Heart left ventricle (tissue), 16 donors: ENCODE results near the gene PCSK4. TPM values are rescaled to one million over a fixed set of nuclear protein-coding genes. Genes with fewer than 3 reads are reported as not detected.

ENCODE experiments used
- ATAC-seq, 4 donors: fragments of 200-7000 bp; cut with Tn5 transposase; one replicate each; pipeline ENCODE4 v1.9.1; 2020 to 2022; ENCODE audit warnings: moderate library complexity in 4 of 4, mild to moderate bottlenecking in 3 of 4, moderate number of reproducible peaks in 1 of 4
- DNase-seq, 5 donors: peaks; one replicate each; pipeline ENCODE4 v3.0.0-alpha.2; 2020
- H3K27ac ChIP-seq, 12 donors: fragments of 200-600 bp; sonication (generic) in 4 of 12; one replicate each; pipeline versions ENCODE4 v1.5.0 to v1.8.0; 2016 to 2022; ENCODE audit warnings: mild to moderate bottlenecking in 2 of 12
- H3K27me3 ChIP-seq, 9 donors: fragments of 200-600 bp; sonication (generic) in 2 of 9; one replicate each; pipeline versions ENCODE4 v1.5.1 to v1.8.0; 2016 to 2022; ENCODE audit warnings: mild to moderate bottlenecking in 3 of 9
- H3K36me3 ChIP-seq, 9 donors: fragments of 200-600 bp; sonication (generic) in 2 of 9; one replicate each; pipeline versions ENCODE4 v1.5.0 to v1.8.0; 2018 to 2022; ENCODE audit warnings: mild to moderate bottlenecking in 2 of 9
- H3K4me1 ChIP-seq, 12 donors: fragments of 200-600 bp; sonication (generic) in 4 of 12; one replicate each; pipeline versions ENCODE4 v1.5.0 to v1.8.0; 2016 to 2022; ENCODE audit warnings: mild to moderate bottlenecking in 3 of 12
- H3K4me3 ChIP-seq, 12 donors: fragments of 200-600 bp; sonication (generic) in 4 of 12; one replicate each; pipeline versions ENCODE4 v1.5.0 to v1.8.0; 2017 to 2022; ENCODE audit warnings: mild to moderate bottlenecking in 9 of 12, moderate library complexity in 4 of 12
- H3K9me3 ChIP-seq, 12 donors: fragments of 200-600 bp; sonication (generic) in 4 of 12; one replicate each; pipeline versions ENCODE4 v1.5.0 to v1.8.0; 2016 to 2022; ENCODE audit warnings: mild to moderate bottlenecking in 1 of 12
- CTCF ChIP-seq, 12 donors: fragments of 200-600 bp; sonication (generic) in 4 of 12; IDR thresholded peaks; one replicate each; pipeline versions ENCODE4 v1.5.0 to v1.8.0; 2018 to 2022; ENCODE audit warnings: antibody characterized with exemption in 12 of 12, mild to moderate bottlenecking in 5 of 12
- POLR2A ChIP-seq, 2 donors: fragments of 450-650 bp; IDR thresholded peaks; one replicate each; pipeline ENCODE4 v1.6.1; 2017; ENCODE audit warnings: antibody characterized with exemption in 2 of 2, mild to moderate bottlenecking in 2 of 2, moderate library complexity in 2 of 2
- WGBS, 4 donors: extraction: QIAGEN DNeasy Blood & Tissue Kit in 2 of 4; methylation state at CpG; one replicate each; pipeline versions ENCODE4 v1.1.5 to v1.1.7; 2013 to 2018; 5-methylcytosine and 5-hydroxymethylcytosine counted together
- intact Hi-C, 10 donors: fragments of 100-400 bp; cut with DNase I; formaldehyde crosslinking; loops; one replicate each; pipeline versions ENCODE4 v1.11.1 to v1.14.2; 2022
- polyA plus RNA-seq, 2 donors: library from polyadenylated mRNA; stranded (reverse); fragments of 200-250 nt; gene quantifications; one replicate each; pipeline ENCODE4 v1.2.3, GENCODE V29; 2013
- total RNA-seq, 9 donors: library from RNA; depleted of rRNA in 2 of 9; stranded (reverse); fragments of >200 nt in 2 of 9; fragmentation: NEBNext Ultra II Directional in 3 of 9; extraction: Animal tissue kit (Norgen Biotek cat#: 25700) in 3 of 9; gene quantifications; one replicate each; pipeline versions ENCODE4 v1.1.0 to v1.2.4, GENCODE V29; 2016 to 2023
- donor health status: ischemic (EF 13 %, LVEDD 7.1; RV severe dilation, severe dysfunction).
- donor health status: healthy with polysubstance abuse.
- donor health status: DM: no; HTN: yes; CAD: no.
- donor health status: DM: no; HTN: no; CAD: no.
- donor health status: ischemic (EF 25% LVEDD 6.9; RV normal size, moderate dysfunction).
- donor health status: ischemic (EF 25% LVEDD 5.7; RV mildly dilated, moderate dysfunction).
- donor health status: healthy.
- donor health status: DM: yes; HTN: yes; CAD: no.
- donor health status: ischemic (EF 35%, LVEDD 5.7; RV mildly dilated, moderate dysfunction).
- donor health status: nonischemic (EF 11% LVEDD 7.7; RV severe dilation, severe dysfunction).
- donor health status: DM: yes; HTN: yes; CAD: no.
- donor health status: PGD.
- donor health status: ischemic (EF 29% LVEDD 5.4; RV normal size, mild dysfunction).
- donor health status: nonischemic (EF 23%, LVEDD 6.1; RV moderate dilation, normal function).

The PCSK4 gene
- total and polyA plus RNA-seq, 11 donors = 0.31 to 1.9 (median 1.2) TPM

DNA sequence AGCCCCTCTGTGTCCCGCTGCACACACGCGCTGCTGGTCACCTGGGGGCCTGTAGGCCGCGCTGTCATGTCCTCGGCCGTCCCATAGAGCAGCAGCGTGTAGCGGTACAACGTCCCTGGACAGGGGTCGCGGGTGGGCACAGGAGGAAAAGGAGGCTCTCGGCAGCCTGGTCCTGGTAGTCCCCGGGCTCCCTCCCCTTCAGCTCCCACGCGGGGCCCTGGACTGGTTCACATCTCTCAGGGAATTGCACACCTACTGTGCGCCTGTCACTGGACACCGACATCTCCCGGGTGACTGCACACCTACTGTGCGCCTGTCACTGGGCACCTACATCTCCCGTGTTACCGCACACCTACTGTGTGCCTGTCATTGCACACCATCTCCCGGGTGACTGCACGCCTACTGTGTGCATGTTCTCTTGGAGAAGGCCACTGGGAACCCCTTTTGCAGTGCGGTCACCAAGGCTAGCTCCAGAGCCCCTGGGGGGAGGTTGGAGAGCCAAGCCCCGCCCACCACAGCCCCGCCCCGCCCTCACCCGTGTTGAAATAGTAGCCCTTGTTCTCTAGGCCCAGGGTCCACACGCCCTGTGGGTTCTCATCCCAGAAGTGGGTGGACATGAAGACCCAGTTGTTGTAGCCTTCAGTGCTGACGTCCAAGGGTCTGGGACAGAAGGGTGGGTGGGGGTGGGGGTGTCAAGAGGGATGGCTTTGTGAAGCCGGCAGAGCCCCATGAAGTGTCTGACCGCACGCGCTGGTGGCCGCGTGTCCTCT lies 7.6 kb downstream of the PCSK4 start:
- Histone ChIP-seq H3K36me3 (peaks cover 0 to 2% (median 0%) of the 10 kb centered on the region in 9 donors), H3K27me3 (no peaks in the 10 kb centered on the region), H3K9me3 (no peaks in the 10 kb centered on the region), H3K27ac (no peak overlapping the region), H3K4me1 (peaks cover 0 to 18% (median 17%) of the 10 kb centered on the region in 12 donors), H3K4me3 (no peak overlapping the region)
- WGBS, 4 donors = 79 to 84% (median 80%) methylated on average over 28 to 37 of the region's 37 CpGs
- ATAC-seq (no peak), DNase-seq (peak in 2 of 5 donors; percentile 16 to 59)
- TF ChIP-seq CTCF (IDR thresholded peaks at IDR 0.05) (no peak), POLR2A (IDR thresholded peaks at IDR 0.05) (no peak)
- intact Hi-C loops = no loop called here

DNA sequence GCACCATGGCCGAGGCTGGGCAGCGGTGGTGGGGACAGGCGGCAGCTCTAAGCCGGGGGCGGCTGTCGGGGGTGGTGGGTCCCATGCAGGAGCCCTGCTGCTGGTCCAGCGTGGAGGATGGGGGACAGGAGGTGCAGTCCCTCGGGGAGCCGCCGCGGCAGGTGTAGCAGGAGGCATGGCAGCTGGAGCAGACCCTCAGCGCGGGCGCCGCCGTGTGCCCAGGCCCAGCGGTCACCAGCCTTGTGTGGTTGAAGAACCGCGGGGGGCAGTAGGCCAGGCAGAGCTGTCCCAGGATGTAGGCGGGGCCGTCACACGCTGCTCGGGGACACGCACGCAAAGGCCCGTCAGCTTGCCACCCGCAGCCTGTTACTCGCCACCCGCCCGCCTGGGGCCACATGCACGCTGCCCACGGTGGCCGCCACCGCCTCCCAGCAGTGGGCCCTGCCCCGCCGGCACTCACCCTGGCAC lies 8.2 kb downstream of the PCSK4 start:
- Histone ChIP-seq H3K27me3 (no peaks in the 10 kb centered on the region), H3K4me1 (peaks cover 0 to 24% (median 18%) of the 10 kb centered on the region in 12 donors), H3K4me3 (no peak overlapping the region), H3K27ac (no peak overlapping the region), H3K9me3 (no peaks in the 10 kb centered on the region), H3K36me3 (peaks cover 0 to 8% (median 0%) of the 10 kb centered on the region in 9 donors)
- ATAC-seq (no peak), DNase-seq (peak in 1 of 5 donors; percentile 19)
- no peak for TF ChIP-seq POLR2A (IDR thresholded peaks at IDR 0.05)
- TF ChIP-seq CTCF (IDR thresholded peaks at IDR 0.05) = no peak
- intact Hi-C loops = no loop called here
- WGBS, 4 donors = 87 to 92% (median 91%) methylated on average over 29 to 36 of the region's 36 CpGs

GRCh38 chr19:1481224-1481892 lies 8.8 kb downstream of the PCSK4 start:
- no peak for ATAC-seq
- H3K4me3 ChIP-seq = no peak overlapping the region
- peaks cover 0 to 13% (median 0%) of the 10 kb centered on the region in 9 donors for H3K36me3 ChIP-seq
- WGBS, 4 donors = 85 to 93% (median 89%) methylated on average over 18 to 26 of the region's 26 CpGs
- peaks cover 0 to 24% (median 18%) of the 10 kb centered on the region in 12 donors for H3K4me1 ChIP-seq
- DNase-seq = peak in 2 of 5 donors; percentile 17 to 59
- no peaks in the 10 kb centered on the region for H3K27me3 ChIP-seq
- intact Hi-C loops = no loop called here
- H3K27ac ChIP-seq = no peak overlapping the region
- no peaks in the 10 kb centered on the region for H3K9me3 ChIP-seq
- no peak for TF ChIP-seq POLR2A (IDR thresholded peaks at IDR 0.05)
- TF ChIP-seq CTCF (IDR thresholded peaks at IDR 0.05) = no peak
